Astrocyte of the cerebellum (primary cell): Measurements from ENCODE around the gene C18orf63.

Experiments
- DNase-seq: peaks from one replicate; pipeline ENCODE4 v3.0.0-alpha.2; 2011; ENCODE audit warnings: low read depth
- H3K4me3 ChIP-seq: 2 replicates; pipeline ENCODE4 v1.5.1; 2011; ENCODE audit warnings: mild to moderate bottlenecking, low read depth, low read length, moderate library complexity
- in situ Hi-C: cut with HindIII; loops from 2 replicates; pipeline ENCODE4 v1.10.0; 2017; ENCODE audit warnings: low sequenced_read_pairs
- TF ChIP-seq, protein P1 (sequence below): IDR thresholded peaks from 2 replicates; pipeline ENCODE4 v1.5.1; 2012; ENCODE audit warnings: low read length, low read depth, moderate library complexity, mild to moderate bottlenecking; ENCODE audit errors: missing control alignments

C18orf63 gene

GRCh38 chr18:74387383-74387782, 71.7 kb downstream of the C18orf63 start:
- no peak for DNase-seq
- TF ChIP-seq, protein P1, sequence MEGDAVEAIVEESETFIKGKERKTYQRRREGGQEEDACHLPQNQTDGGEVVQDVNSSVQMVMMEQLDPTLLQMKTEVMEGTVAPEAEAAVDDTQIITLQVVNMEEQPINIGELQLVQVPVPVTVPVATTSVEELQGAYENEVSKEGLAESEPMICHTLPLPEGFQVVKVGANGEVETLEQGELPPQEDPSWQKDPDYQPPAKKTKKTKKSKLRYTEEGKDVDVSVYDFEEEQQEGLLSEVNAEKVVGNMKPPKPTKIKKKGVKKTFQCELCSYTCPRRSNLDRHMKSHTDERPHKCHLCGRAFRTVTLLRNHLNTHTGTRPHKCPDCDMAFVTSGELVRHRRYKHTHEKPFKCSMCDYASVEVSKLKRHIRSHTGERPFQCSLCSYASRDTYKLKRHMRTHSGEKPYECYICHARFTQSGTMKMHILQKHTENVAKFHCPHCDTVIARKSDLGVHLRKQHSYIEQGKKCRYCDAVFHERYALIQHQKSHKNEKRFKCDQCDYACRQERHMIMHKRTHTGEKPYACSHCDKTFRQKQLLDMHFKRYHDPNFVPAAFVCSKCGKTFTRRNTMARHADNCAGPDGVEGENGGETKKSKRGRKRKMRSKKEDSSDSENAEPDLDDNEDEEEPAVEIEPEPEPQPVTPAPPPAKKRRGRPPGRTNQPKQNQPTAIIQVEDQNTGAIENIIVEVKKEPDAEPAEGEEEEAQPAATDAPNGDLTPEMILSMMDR, result no peak
- H3K4me3 ChIP-seq, result no peak overlapping the region
- in situ Hi-C loops, result no loop called here

GRCh38 chr18:74388227-74388626, 72.6 kb downstream of the C18orf63 start:
- DNase-seq, result no peak
- H3K4me3 ChIP-seq, result no peak overlapping the region
- in situ Hi-C loops, result no loop called here
- TF ChIP-seq, protein P1, result no peak

DNA sequence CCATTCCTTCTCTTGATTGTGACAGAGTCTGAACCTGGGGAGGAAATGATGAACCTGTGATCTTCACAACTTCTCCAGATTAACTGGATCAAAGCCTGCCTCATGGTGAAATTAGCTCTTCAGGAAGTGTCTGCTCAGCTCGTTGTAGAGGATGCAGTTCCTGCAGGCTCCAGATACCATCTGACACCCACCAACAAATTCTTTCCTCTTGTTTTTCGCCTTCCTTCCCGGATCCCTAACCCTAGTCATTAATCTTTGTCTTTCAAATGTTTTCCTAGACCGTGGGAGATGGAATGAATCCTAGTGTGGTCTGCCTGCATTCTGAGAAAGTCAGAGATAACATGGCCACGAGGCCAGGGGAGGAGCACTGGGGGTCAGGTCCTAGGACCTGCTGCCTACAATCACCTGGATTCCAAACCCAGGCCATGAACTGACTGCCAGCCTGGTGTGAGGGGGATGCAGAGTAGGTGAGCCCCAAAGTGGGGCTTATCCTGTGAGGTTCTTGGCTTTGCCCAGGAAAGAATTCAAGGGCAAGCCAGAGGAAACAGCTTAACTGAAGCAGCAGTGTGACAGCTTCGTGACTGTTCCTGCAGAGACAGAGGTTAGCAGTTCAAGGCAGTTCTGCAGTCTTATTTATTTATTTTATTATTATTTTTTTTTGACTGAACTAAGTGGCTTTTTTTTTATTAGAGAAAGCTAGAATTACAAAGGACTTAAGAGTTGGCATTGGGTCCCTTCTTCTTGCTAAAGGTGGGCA, 73.7 kb downstream of the C18orf63 start:
- TF ChIP-seq, protein P1, result no peak
- DNase-seq, result peak; percentile 0
- no peak overlapping the region for H3K4me3 ChIP-seq
- in situ Hi-C loops, result no loop called here

DNA sequence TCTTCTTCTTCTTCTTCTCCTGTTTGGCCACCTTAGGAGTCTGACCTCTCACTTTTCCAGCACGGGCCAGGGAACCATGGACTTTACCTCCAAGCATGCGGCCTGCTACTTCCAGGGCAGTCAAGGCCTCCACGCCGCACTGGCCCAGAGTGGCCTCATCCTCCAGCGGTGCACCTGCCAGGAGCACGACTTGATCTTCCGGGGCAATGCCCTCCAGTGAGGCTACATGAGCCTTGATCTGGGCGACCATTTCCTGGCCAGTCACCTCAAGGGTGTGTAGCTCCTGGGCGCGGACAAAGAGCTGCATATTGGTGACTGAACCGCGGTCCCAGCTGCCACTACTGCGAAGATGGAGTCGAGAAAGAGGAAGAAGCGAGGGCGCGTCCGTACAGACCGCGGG, 74.4 kb downstream of the C18orf63 start:
- TF ChIP-seq, protein P1, result no peak
- no peak for DNase-seq
- in situ Hi-C loops, result no loop called here
- H3K4me3 ChIP-seq, result no peak overlapping the region

DNA sequence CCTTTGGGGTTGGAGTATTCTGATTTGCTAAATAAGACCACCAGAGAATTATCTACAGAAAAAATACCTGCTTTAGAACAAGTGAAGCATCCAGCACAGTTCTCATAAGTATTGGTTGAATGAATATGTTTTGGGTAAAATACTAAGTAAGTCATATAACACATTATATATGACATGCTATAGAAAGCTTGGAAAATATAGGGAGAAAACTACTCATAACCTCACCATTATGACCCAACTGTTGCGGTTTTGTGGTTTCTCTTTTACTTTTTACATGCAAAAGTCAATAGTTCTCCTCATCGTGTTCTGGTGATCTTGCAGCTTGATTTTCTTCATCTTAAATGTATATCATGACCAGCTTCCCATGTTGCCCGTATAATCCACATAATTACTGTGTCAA, 75.3 kb downstream of the C18orf63 start:
- in situ Hi-C loops, result no loop called here
- TF ChIP-seq, protein P1, result no peak
- DNase-seq, result no peak
- H3K4me3 ChIP-seq, result no peak overlapping the region

DNA sequence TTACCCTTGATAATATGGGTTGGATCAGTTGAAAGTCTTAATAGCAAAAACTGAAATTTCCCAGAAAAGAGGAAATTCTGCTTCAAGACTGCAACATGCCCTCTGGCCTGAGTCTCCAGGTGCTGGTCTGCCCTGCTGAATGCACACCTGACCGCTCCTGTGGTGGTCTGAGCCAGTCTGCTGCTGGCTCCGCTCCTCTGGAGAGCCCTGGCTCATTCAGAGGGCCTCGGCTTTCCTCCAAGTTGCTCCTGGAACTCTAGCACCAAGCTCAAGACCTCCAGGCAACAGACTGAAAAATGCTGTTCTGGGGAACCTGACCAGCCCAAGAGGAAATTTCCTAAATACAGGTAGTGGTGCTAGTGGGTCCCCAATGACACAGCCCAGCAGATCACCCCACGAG, 76.7 kb downstream of the C18orf63 start:
- in situ Hi-C loops, result no loop called here
- DNase-seq, result no peak
- TF ChIP-seq, protein P1, result no peak
- no peak overlapping the region for H3K4me3 ChIP-seq
